Eye (tissue), 1 donor: ENCODE results near the gene PI4K2A.

Experiments used
- DNase-seq: peaks from one replicate; pipeline ENCODE4 v3.0.0-alpha.2; 2015

PI4K2A gene

DNA sequence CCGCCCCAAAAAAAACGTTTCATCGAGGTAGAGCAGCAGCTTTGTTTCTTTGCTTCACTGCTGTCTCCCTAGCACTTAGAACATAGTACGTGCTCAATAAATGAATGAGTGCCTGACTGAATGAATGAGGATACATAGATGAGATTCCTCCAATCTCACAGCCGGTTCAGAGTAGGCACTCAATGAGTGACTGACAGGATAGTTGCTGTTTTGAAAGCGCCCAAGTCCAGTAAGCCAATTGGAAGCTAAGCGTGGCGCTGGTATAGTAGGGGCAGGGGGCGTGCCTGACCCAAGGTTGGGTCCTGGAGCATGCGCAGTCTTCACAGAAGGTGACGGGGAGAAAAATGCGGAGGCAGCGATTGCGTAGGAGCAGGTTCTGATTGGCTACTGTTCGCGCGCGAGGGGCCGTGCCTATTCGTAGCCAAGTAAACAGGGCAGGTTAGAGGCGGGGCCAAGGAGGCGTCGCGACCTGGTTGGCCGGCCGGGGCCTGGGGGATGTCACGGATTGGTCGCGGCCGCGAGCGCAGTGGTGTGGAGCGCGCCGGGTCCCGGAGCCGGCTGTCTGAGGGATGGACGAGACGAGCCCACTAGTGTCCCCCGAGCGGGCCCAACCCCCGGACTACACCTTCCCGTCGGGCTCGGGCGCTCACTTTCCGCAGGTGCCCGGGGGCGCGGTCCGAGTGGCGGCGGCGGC is at the start of gene PI4K2A:
Gene PI4K2A, plus strand, starts transcription at position 498 of the 694 bp plus-strand sequence. Its CDS starts 72 bp downstream, at position 570.
- DNase-seq: peak; percentile 100

DNA sequence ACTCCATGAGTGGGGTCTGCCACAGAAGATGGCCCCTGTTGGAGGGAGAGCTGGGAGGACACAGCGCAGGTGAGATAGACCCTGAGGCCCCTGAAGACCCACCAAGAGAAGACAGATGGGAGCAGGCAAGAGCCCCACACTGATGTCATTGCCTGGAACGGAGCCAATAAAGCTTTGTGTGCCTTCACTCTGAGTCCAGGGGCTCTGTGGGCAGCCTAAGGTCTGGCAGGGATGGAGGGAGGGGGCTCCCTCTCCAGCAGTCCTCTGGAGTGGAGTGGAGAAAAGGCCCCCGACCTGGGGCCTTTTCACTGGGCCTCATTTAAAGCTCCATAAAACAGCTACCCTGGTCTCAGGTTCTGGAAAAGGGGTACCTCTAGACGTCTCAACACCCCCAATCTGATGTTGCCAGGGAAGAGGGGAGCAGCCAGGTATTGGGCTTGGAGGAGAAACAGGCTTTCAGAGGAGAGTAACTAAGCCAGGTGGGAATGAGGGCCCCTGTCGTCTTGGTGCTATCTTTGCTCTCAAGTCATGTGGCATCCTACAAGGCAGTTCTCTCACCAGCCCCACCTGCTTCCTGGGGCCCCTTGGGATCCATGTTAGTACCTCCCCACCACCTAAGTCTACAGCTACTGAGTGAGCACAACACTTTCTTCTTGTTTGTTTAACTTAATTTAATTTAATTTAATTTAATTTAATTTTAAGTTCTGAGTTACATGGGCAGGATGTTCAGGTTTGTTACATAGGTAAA is 49.5 kb upstream of the PI4K2A start:
- DNase-seq: no peak

DNA sequence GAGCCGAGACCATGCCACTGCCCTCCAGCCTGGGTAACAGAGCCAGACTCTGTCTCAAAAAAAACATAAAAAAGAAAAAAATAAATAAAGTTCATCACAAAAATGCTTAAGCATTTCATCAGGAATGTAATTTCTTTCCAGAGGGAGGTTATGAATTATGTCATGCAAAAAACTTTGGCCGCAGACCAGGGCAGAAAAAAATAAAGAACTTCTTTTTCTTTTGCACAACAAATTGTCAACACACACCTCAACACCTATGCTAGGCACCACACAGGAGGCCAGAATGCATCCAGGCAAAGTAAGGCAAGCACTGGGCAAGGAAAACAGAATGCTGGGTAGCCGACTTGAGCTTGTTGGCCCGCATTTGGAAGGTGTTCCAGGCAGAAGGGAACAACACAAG is 47.0 kb upstream of the PI4K2A start:
- no peak for DNase-seq

DNA sequence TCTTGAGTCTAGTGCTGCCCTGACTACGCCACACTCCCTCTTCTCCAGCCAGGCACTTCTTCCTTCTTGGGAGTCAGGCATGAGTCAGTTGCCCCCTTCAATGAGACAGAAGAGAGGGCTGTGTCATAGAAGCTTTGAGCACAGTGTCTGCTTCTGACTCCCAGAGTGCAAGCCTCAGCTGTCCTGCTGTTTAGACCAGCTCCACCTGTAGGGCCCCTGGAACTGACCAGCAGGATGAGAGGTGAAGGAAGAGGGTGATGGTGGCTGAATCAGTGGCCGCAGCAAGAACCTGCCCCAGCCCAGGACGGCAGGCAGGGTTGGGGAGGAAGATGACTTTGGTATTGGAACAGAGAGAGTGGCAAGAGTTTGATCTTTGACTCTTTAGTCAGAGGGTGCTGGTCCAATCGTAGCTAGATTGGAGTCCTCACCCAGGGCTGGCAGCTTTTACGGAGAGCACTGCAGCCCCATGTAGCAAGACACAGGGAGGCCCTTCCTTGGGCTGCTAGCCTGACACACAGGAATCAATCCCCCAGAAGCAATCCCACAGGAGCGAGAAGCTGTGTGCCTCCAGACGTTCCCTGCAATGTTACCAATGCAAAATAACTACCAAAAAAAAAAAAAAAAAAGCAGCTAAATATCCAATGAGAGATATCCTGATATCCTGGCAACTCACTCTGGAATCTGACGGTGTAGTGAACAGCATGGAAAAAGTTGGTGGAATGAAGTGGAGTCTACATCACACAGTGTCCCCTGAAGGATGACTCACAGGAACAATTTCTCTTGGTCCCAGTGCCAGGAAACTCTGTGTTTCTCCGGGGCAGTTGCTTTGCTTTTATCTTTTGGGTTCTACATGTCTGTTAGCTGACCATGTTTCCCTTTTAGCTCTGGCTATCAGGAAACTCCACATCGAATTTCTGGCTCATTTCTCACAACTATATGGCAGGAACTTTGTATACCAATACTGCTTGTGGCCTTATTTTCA is 44.1 kb upstream of the PI4K2A start:
- no peak for DNase-seq

DNA sequence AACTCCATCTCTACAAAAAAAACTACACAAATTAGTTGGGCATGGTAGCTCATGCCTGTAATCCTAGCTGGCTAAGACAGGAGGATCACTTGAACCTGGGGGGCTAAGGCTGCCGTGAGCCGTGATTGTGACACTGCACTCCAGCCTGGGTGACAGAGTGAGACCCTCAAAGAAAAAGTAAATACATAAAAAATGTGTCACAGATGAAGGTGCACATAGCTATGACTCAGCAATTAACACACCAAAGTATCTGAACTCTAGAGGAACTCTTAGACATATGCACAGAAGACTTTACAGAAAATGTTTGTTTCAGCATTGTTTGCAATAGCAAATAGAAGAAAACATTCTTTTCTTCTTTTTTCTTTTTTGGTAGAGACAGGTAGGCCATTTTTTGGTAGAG is 42.7 kb upstream of the PI4K2A start:
- no peak for DNase-seq

DNA sequence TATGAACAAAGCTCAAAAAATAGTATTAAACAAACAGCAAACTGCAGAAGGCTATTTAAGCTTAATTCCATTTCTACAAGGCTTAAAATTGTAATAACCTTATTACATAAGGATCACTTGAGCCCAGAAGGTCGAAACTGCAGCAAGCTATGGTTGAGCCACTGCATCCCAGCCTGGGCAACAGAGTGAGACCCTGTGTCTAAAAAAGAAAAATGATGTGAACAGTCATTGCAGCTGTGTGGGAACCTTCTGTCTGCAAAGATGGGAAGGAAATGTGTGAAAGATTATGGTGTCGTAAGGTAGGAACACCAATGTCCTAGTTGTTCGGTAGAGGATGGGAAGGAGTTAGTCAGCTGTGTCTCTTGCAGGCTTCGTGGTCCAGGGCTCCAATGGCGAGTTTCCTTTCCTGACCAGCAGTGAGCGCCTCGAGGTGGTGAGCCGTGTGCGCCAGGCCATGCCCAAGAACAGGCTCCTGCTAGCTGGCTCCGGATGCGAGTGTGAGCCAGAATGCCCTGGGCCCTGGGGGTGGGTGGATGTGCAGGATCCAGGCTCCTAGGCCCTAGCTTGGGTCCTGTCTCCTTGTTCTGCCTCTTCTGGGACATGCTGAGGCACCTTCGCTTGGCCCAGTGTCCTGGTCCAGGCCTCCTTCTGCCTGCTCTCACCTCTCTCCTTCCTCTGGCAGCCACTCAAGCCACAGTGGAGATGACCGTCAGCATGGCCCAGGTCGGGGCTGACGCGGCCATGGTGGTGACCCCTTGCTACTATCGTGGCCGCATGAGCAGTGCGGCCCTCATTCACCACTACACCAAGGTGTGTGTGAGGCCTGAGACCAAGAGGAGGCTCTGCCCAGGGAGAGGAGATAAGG is 41.8 kb upstream of the PI4K2A start:
- no peak for DNase-seq

DNA sequence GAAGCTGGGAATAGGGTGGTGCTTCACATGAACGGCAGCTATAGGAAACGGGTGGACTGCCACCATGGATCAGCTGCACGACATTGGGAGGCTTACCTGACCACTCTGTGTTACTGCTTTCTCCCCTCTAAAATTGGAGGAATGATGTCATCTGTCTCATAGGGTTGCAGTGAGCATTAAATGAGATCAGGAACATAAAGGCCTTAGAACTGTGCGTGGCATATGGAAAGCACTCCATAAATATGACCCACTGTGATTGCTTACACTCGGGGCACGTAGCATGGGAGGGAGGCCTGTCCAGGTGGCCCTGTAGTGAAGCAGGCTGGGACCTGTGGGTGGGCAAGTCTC is 41.2 kb upstream of the PI4K2A start:
- no peak for DNase-seq

DNA sequence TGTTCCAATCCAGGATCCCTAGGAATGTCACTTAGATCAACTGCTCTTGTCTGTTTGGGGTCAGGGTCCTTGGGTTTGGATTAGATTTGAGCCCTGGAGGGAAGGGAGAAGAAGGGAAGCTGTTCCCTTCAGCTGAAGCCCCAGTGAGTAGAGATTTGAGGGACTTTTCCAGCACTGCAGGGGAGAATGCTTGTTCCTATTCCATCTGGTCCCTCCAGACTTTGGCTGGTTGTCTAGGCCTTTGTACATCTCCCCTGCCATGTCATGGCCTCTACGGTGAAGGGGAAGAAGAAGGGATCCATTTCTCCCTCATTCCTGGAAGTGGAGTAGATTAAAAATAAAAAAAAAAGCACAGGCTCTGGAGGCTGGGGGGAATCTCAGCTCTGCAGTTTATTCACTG is 39.9 kb upstream of the PI4K2A start:
- DNase-seq: no peak

DNA sequence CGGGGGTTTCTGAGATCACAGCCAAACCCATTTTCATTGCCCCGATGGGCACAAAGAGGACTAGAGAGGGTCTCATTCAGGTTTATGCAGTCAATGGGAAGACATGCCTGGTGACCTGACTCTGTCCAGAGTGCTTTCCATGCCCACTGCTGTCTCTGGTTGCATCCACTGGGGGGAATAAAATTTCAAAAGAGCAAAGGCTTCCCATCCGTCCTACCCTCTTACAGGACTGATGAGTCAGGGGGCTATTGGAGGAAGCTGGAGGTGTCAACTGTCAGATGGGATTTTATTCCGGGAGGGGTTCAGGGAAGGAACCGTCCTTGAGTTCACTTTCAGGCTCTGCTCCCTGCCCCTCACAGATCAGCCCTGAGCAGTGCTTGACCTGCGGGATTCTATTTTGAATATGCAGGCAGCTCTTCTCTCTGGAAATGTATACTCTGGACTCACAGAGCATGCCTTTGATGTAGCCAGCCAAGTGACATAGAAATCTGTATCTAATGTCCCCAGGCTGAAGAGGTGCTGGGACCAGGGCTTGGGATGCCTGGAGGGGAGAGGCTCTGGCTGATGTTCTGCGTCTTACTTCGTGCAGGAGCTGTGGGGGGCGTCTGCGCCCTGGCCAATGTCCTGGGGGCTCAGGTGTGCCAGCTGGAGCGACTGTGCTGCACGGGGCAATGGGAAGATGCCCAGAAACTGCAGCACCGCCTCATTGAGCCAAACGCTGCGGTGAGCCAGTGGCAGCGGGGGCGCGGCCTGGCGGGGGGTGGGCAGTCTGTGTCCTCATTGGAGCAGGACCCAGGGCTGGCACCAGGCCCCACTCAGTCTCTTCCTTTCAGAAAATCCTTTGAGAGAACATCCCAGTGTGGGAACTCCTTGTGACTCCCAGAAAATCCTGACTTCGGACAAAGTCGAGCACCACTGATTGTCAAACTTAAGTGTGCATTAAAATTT is 38.9 kb upstream of the PI4K2A start:
- DNase-seq: no peak

DNA sequence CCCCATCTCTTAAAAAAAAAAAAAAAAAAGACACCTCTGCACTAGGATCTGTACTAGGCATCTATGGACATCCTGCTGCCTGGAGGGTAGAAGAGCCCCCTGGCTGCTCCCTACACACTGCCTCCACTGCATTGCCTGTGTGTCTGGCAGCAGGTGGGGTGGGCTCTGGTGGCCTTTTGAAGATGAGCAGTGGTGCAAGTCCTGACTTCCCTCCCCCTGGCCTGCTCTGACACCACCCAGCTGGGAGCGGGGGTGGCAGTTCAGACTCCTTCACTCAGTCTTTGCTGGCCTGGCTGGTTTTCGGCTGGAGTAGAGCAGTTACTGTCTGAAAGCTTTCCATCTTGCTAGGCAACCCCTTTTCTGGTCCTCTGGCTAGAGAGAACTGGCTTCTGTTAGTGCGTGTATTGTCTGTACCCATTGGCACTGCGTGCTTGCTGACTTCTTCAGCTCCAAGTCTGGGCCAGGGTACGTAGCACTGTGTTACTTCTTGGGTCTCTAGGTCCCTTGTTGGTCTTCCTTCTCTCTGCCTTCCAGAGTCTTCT is 33.3 kb upstream of the PI4K2A start:
- DNase-seq: no peak

DNA sequence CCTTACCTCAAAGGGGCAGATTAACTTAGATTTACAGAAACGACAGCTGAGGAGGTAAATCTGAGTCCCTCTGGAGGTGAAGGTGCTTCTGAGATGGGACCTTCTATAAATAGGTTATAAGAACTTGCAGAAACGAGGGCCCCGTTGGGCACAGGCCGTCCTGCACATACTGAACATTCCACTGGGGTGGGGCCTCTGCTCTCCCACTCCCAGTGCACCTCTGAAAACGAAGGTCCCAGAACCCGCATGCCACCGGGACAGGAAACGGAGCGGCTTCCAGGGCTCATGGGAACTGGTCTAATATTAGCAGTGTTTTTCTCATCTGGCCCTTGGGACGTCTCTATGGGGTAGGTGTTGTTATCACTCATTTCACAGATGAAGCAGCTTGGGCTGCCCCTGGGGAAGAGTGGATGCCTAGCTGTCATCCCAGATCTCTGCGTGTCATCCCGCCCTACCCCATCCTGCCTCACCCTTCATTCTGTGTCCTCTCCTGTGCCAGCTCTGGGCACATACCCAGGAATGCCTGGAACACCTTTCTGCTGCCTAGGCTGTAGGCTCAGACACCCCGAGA is 31.4 kb upstream of the PI4K2A start:
- DNase-seq: no peak

DNA sequence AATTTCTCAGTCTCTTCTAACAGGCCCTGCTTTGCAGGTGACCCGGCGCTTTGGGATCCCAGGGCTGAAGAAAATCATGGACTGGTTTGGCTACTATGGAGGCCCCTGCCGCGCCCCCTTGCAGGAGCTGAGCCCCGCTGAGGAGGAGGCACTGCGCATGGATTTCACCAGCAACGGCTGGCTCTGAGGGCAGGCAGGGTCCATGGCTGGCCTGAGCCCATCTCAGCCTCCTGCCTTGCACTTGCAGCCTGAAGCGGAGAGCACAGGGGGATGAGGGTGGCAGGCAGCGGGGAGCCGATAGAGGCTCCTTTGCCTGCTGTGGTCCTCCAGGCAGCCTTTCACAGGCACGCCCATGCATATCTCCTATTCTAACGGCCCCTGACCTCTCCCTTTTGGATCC is 29.0 kb upstream of the PI4K2A start:
- no peak for DNase-seq

DNA sequence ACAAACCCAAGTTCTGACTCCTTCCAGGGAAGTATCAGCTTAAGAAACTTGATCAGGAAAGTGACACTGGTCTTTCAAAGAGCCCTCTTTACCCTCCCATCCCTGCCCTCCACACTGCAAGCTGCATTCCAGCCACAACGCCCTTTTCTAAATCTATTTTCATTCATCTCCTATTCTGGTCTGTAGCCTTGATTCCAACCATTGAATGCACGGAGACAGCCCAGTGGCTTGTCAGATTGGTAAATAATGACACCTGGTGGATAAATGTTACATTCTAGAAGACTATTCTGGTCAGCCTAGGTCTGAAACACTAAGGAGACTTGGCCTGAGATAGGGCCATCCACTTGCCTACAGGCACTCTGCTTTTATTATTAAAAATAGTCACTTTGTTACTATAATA is 28.1 kb upstream of the PI4K2A start:
- DNase-seq: peak; percentile 12

DNA sequence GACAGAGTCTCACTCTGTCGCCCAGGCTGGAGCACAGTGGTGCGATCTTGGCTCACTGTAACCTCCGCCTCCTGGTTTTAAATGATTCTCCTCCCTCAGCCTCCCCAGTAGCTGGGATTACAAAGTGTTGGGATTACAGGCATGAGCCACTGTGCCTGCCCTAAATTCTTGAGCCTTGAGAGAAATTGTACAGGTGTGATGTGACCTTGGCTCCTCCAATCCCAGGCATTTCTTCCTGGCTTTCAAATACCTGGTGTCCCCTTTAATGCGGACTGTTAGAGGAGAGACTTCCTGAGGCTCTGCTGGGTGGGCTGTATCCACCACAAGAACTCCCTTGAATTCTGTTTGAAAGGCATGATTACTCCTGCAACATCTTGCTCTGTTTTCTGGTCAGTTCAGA is 22.2 kb upstream of the PI4K2A start:
- no peak for DNase-seq

DNA sequence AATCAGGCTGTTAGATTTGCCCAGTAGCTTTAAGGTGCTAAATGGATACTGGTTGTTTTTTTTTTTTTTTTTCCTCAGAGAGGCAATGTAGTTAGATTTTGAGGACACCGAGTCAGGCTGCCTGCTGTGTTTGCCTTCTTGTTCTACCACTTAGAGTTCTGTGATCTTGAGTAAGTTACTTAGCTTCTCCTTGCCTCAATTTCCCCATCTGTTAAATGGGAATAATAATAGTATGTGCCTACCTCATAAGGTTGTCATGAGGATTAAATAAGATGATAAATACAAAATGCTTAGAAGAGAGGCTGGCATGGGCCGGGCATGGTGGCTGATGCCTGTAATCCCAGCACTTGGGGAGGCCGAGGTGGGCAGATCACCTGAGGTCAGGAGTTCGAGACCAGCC is 21.7 kb upstream of the PI4K2A start:
- DNase-seq: no peak

DNA sequence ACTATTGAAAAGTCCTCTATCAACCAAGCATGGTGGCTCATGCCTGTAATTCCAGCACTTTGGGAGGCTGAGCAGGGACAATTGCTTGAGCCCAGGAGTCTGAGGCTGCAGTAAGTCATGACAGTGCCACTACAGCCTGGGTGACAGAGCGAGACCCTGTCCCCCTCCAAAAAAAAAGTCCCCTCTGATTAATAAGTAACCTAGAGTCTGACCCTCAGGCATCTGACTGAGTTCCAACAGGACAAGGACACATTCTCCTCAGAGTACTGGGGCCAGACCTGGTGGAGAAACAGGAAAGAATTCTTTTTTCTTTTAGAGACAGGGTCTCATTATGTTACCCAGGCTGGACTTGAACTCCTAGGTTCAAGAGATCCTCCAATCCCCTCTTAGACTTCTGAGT is 17.2 kb upstream of the PI4K2A start:
- DNase-seq: no peak

DNA sequence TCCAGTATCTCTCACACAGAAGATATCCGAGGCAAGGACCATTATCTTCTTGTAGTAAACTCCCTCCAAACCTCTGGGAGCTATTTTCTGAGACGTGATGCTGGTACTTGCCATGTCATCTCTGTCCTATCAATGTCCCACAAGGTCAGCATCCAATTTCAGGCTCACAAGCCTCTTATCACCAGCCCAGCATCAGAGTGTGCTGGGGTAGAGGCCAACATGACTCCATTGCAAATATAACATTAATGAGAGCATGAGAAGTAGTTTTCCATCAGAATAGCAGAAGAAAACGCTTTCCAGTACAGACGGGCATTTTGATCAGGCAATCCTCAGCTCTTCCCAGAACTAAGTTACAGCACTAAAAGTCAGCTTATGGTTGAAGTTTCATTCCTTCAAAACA is 12.7 kb upstream of the PI4K2A start:
- DNase-seq: no peak

DNA sequence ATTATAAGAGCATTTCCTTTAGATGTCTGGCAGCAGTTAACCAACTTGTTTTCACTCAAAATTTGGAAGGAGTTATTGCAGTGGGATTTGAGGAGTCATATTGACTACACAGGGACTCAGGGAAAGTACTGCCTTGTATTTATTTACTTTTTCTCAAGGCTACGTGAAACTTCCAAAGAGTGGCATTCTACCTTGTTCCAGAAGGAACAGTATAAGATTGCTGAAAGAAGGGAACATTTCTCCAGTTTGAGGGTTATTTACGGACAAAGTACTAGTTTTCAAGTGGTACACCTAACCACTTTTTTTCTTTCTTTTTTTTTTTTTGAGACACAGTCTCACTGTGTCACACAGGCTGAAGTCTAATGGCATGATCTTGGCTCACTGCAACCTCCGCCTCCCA is 12.2 kb upstream of the PI4K2A start:
- no peak for DNase-seq

DNA sequence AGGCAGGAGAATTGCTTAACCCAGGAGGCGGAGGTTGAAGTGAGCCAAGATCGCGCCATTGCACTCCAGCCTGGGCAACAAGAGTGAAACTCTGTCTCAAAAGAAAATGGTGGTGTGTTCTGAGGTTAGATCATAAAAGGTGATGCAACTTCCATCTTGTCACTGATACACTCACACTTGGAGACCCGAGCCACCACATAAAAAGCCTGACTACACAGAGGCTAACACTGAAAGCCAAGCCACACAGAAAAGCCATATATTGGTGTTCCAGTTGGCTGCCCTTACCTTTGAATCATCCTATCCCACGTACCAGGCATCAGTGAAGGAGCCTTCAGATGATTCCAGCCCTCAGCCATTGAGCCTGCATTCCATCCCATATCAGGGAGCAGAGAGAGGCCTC is 11.2 kb upstream of the PI4K2A start:
- no peak for DNase-seq

DNA sequence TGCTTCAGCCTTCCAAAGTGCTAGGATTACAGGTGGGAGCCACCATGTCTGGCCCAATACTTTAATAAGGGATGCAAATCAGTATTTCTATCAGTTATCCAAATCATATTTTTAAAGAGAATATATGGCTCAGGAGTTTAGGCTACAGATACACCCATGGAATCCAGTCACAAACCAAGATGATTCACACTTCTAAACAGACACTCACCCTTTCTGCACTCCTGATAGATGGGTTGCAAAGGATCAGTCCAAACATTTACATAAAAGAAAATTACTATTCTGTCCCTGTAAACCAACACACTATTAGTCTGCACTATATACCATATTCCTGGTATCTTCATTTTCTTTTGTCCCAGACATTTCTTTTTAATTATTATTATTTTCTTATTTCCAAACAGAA is 9.4 kb upstream of the PI4K2A start:
- DNase-seq: no peak
